HG03342 (cell line): ENCODE measurements around the gene TMA16.
A peak's percentile ranks its signal among the peaks of the same experiment; 100 is the strongest.

Experiments
- ATAC-seq: cut with Tn5 transposase; IDR thresholded peaks from one replicate; pipeline ENCODE4 v1.9.1; 2021; ENCODE audit warnings: mild to moderate bottlenecking, moderate library complexity; ENCODE audit not compliant: unreplicated experiment

TMA16 gene

DNA sequence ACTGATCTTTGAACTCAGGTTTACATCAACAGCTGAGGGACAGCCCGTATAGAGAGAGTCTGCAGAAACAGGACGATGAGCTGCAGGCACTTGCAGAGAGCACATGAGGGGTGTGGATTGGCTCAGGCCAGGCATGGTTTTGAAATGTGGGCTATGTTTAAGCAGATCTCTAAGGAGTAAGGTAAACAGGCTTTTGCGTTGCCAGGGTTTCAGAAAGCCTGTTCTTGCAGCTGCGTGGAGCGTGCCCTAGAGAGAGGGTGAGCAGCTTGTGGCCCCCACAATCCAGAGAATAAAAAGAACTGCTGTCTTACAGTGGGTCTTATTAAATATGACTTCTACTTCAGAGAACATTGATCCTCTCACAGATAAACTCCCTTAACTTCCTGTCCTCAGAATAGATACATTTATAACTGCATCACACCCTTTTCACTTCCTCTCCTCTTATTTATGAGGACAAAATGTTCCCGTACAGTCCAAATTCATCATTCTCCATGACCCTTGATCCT, 64.1 kb downstream of the TMA16 start:
- peak; percentile 84 for ATAC-seq

DNA sequence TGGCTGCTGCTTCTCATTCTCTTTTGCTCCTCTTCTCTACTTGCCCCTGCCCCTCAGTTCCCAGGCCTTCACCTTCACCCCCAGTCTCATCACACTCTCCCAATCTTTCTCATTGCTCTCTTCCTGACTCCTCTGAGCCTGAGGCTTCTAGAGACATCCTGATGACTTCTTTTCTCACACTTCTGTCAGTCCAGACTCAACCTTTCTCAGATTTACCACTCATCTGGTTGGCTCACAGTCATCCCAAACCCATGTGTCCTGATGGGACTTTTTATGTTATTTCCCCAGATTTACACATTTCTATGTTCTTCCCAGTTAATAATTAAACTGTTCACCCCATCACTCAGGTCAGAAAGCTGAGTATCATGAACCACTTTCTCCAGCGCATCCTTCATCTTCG, 68.0 kb downstream of the TMA16 start:
- no peak for ATAC-seq

DNA sequence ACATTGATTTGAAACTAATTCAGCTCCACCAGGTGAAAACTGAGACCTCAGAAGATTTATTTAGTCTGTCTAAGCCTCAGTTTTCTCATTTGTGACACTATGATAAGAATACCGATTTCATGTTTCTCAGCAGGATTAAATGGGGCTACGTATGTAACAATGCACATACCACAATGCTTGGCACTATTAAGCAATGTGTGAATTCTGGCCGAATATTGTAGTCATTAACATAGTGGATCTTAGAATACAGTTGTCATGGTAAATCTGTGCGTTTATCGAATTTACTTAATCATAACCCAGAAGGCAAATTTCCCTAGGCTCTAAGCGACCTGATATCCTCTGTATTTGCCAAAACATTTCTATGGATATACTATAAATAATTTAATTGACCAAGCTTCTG, 69.1 kb downstream of the TMA16 start:
- ATAC-seq = no peak

DNA sequence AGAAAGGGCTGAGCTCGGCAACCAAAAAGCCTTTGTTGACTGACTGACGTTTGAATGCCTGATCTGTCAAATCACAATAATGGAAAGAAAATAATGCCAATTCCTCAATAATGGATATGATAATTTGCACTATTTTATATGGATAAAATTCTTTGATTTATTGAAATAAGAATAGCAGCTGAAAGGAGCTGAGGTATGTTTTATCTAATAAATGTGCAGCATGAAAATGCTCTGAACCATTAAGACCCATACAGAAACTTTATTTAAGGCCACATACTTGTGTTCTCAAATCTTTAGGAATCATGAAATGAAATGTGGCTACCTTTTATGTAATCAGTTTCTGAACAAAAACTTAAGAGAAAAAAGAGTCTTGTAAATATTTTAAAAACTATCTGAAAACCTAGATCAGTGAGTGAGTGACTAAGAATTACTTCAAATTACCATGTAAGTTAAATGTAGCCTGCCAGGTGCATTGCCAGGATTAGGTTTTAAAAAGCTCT, 69.8 kb downstream of the TMA16 start:
- ATAC-seq = no peak

DNA sequence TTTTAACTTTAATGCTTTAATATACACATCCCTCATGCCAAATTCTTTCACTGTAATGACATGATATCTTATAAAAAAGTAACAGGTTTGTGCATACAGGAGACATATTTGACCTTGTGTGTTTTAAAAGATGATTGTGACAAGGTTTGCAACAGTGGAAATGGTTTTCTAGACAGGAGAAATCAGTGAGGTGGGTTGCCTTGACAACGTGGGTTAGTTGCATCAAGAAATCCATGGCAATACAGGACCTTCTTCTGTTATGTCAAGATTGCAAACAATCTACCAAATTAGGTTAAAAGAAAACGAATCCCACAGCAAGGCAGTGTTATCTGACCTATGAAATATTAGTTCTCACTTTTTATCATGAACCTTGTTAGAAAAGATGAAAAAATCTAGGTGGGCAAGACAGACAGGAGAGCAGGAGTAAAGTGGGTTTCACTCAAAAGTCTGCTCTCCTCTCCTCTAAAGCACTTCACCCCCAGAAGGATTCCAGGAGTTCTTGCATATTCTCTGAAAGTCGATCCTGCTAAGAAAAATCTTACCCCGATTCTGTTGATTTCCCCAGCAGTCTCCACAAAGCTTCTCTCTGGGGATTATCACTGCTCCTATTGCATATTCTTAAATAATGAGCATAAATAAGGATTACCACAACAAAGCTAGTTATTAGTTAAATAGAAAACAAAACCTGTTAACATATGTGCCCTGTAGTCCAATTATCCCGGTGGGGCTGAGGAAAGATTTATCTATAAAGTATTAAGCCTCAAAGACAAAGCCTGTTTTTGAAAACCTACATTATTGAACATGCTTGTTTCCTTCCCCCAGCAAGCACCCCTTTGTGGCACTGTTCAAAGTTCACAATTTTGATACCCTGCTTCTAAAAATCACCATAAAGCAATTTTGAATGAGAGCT, 71.0 kb downstream of the TMA16 start:
- ATAC-seq = no peak

DNA sequence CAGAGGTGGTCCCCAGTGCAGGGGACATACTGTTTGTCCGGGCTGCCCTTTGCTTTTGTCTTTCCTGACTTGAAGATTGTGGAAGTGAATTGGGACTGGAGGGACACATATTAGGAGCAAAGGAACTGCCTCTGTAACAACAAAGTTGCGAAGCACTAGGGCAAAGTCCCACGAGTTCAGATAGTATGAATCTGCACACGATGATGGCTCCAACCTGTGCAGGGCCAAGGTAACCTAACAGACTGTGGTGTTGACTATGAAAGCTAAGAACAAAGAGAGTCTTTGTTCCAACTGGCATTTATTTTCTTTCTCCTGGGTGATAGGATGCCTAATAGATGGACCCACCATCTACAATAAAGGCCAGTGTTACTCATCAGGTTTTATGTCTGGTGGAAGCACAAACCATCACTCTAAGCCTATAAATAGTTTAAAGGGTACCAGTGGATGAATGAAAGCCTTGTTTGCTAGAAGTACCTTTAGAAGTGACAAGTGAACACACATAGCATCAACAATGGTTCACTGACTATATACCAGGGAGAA, 71.8 kb downstream of the TMA16 start:
- no peak for ATAC-seq

DNA sequence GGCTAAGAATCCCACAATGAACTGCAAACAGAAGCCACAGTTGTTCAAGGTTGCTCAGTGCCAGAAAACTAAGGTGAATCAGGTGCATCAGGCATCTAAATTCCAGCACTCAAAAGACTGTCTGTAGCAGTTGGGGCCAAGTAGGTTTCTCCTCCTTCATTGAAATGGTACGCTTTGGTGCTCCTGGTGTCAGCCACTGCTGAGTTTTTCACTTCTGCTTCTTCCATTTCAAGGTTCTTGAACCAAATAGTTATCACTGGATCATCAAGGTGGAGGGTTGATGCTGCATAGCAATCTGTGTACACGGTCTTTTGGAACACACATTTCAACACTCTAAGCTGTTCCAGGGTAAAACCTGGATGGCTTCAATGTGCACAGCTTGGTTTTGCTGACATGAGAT, 74.4 kb downstream of the TMA16 start:
- peak; percentile 93 for ATAC-seq
